CD4-positive, alpha-beta T cell treated with Interleukin-6 at 100 ng/mL for 8 hours (primary cell): ENCODE data around the gene EEF1E1.

Experiments
- DNase-seq: peaks from one replicate; pipeline ENCODE4 v3.0.0-alpha.2; 2020; ENCODE audit warnings: mixed read lengths, low spot score

EEF1E1 gene

GRCh38 chr6:8102122-8102958 lies at the start of gene EEF1E1:
EEF1E1 (minus strand) TSS chr6:8102548; CDS start chr6:8102521, 27 bp downstream.
- peak; percentile 96 for DNase-seq

GRCh38 chr6:8149350-8149749 lies 47.0 kb upstream of the EEF1E1 start:
- DNase-seq = no peak

GRCh38 chr6:8143945-8144344 lies 41.6 kb upstream of the EEF1E1 start:
- no peak for DNase-seq

GRCh38 chr6:8139451-8139850 lies 37.1 kb upstream of the EEF1E1 start:
- DNase-seq = no peak

- DNase-seq = no peak
These were observed 35.2 kb upstream of the EEF1E1 start for GRCh38 chr6:8137529-8137939.

- DNase-seq = no peak
These were observed 32.9 kb upstream of the EEF1E1 start for GRCh38 chr6:8135276-8135675.

GRCh38 chr6:8132130-8132529 lies 29.8 kb upstream of the EEF1E1 start:
- DNase-seq = no peak

GRCh38 chr6:8131265-8131897 lies 29.0 kb upstream of the EEF1E1 start:
- DNase-seq = no peak

GRCh38 chr6:8130399-8130798 lies 28.1 kb upstream of the EEF1E1 start:
- DNase-seq = no peak

- no peak for DNase-seq
These were observed 20.9 kb upstream of the EEF1E1 start for GRCh38 chr6:8123236-8123635.

- no peak for DNase-seq
These were observed 12.6 kb upstream of the EEF1E1 start for GRCh38 chr6:8114956-8115355.

GRCh38 chr6:8113131-8113654 lies 10.8 kb upstream of the EEF1E1 start:
- DNase-seq = no peak

- DNase-seq = no peak
These were observed 8.4 kb upstream of the EEF1E1 start for GRCh38 chr6:8110725-8111124.

- DNase-seq = no peak
These were observed 7.9 kb upstream of the EEF1E1 start for GRCh38 chr6:8110117-8110721.

- no peak for DNase-seq
These were observed 6.6 kb upstream of the EEF1E1 start for GRCh38 chr6:8108759-8109539.

GRCh38 chr6:8108031-8108660 lies 5.8 kb upstream of the EEF1E1 start:
- no peak for DNase-seq

GRCh38 chr6:8105791-8106190 lies 3.4 kb upstream of the EEF1E1 start:
- DNase-seq = no peak

GRCh38 chr6:8103726-8104125 lies 1.4 kb upstream of the EEF1E1 start:
- DNase-seq = no peak

- DNase-seq = no peak
These were observed 2.0 kb downstream of the EEF1E1 start for GRCh38 chr6:8100159-8100854.

GRCh38 chr6:8090650-8091049 lies 11.7 kb downstream of the EEF1E1 start:
- no peak for DNase-seq

GRCh38 chr6:8088886-8089285 lies 13.5 kb downstream of the EEF1E1 start:
- no peak for DNase-seq
